Lung microvascular endothelial cell (primary cell): ENCODE measurements around the gene NLRX1. TPM values are rescaled to one million over a fixed set of nuclear protein-coding genes. Genes with fewer than 3 reads are reported as not detected.
"Not testable (repeated sequence)": the region's sequence is repeated elsewhere in the genome, so short reads cannot be mapped to it uniquely, and the experiment has no call there.

ENCODE experiments used
- DNase-seq, 2 donors: peaks; one replicate each; pipeline versions ENCODE4 v3.0.0 to v3.0.0-alpha.2; 2010; ENCODE audit warnings: low read depth in 2 of 2
- total RNA-seq: library from RNA; depleted of rRNA; stranded (reverse); fragments of >200 nt; gene quantifications from 2 replicates; pipeline ENCODE4 v1.2.1, GENCODE V29; 2014

NLRX1 gene, protein sequence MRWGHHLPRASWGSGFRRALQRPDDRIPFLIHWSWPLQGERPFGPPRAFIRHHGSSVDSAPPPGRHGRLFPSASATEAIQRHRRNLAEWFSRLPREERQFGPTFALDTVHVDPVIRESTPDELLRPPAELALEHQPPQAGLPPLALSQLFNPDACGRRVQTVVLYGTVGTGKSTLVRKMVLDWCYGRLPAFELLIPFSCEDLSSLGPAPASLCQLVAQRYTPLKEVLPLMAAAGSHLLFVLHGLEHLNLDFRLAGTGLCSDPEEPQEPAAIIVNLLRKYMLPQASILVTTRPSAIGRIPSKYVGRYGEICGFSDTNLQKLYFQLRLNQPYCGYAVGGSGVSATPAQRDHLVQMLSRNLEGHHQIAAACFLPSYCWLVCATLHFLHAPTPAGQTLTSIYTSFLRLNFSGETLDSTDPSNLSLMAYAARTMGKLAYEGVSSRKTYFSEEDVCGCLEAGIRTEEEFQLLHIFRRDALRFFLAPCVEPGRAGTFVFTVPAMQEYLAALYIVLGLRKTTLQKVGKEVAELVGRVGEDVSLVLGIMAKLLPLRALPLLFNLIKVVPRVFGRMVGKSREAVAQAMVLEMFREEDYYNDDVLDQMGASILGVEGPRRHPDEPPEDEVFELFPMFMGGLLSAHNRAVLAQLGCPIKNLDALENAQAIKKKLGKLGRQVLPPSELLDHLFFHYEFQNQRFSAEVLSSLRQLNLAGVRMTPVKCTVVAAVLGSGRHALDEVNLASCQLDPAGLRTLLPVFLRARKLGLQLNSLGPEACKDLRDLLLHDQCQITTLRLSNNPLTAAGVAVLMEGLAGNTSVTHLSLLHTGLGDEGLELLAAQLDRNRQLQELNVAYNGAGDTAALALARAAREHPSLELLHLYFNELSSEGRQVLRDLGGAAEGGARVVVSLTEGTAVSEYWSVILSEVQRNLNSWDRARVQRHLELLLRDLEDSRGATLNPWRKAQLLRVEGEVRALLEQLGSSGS
- total RNA-seq, result 9.8 and 11.1 TPM in 2 replicates

- peak; percentile 85 to 92 for DNase-seq
These were observed at the start of gene NLRX1 for GRCh38 chr11:119168471-119169281. NLRX1 (plus strand) TSS chr11:119168725; CDS start chr11:119171404, 2,679 bp downstream.

- no peak for DNase-seq
These were observed 49.6 kb upstream of the NLRX1 start for GRCh38 chr11:119118946-119119345.

DNA sequence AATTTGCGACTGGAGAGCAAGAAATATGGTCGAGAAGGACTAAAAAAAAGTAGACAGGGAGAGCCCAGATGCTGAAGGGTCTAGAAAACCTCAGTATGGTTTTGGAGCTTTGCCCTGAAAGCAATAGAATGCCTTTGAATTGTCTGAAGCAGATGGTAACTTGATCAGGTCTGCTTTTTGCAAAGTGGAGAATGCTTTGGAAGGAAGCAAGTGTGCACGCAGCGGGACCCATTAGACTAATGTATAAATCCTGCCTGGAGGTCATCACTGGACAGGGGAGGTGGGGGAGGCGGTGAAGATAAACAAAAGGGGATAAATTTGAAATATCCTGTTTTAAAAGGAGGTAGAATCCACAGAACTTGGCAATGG is 47.9 kb upstream of the NLRX1 start:
- DNase-seq, result peak in 1 of 2 donors; percentile 21

GRCh38 chr11:119121008-119121810 is 47.3 kb upstream of the NLRX1 start, which contains the start of gene HINFP:
HINFP (plus strand) TSS chr11:119121580; CDS start chr11:119126945, 5,365 bp downstream.
- DNase-seq, result peak; percentile 99

GRCh38 chr11:119121811-119122124 is 46.8 kb upstream of the NLRX1 start:
- no peak for DNase-seq

DNA sequence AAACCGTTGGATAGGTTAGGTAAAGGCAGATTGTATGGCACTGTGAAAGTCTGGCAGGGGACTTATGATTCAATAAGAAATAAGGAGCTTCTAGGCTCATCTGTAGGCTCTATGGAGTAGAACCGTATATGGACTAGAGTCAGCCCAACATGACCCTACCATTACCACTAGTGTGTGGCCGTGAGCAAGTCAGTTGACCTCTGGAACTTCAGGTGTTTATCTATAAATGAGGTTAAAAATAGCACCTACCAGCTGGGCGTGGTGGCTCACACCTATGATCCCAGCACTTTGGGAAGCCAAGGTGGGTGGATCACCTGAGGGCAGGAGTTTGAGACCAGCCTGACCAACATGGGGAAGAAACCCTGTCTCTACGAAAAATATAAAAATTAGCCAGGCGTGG is 42.7 kb upstream of the NLRX1 start:
- DNase-seq, result no peak

GRCh38 chr11:119126675-119127268 is 41.8 kb upstream of the NLRX1 start:
- DNase-seq, result no peak

- peak; percentile 41 to 48 for DNase-seq
These were observed 37.9 kb upstream of the NLRX1 start for GRCh38 chr11:119130662-119131061.

DNA sequence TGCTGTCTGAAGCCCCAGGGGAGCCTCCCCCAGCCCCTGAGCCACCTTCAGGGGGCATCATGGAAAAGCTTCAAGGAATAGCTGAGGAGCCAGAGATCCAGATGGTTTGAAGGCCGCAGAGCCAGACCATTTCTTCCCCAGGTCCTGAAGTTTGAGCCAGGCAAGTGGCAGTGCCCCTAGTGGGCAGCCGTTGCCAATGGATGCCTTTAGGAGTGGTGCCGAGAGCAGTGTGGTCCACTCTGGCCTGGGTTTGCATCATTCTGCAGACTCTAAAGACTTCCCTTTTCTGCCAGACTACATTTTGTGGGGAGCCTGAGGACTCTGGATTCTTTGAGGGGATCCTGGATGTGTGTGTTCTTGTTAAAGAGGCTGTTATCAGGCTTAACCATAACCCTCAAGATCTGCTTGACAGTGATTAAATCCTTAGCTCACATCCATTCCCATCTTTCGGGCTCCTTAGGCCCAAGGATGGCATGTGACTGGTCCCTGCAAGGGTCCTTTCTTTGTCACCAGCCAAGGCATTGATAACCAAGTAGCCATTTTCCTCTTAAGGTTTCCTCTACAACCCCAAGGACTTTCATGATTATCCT is 34.0 kb upstream of the NLRX1 start:
- DNase-seq, result peak; percentile 24 to 29

GRCh38 chr11:119139276-119139675 is 29.2 kb upstream of the NLRX1 start:
- not testable (repeated sequence) for DNase-seq

DNA sequence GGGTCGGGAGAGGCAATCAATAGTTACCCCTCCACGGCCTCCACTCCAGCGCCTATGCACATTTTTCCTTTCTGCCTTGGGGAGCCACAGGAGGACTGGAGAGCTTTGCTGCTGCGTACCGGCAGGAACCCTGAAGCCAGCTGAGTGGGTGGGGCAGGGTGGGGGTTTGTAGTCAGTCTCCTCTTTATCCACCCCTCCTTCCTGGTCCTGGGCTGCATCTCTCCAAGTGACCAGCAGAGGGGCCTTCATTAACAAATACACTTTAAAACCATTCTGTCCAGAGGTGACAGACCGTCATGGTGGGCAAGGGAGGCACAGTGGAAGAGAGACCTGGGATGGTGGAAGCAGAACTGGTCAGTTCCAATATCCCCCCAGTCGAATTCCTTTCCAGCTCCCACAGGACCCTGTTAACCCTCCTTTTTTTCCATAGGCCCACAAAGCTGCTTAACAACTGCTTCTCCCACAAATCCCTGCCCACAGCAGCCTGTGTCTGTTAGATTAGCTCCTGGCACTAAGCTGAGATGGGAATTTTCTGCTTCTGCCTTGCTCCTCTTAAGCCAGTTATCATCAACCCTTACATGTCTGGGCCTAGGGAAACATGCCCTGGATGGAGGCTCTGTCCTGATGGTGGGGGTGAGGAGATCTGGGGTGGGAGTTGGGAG is 23.6 kb upstream of the NLRX1 start:
- peak; percentile 75 to 84 for DNase-seq

- DNase-seq, result no peak
These were observed 23.0 kb upstream of the NLRX1 start for GRCh38 chr11:119145551-119145950.

DNA sequence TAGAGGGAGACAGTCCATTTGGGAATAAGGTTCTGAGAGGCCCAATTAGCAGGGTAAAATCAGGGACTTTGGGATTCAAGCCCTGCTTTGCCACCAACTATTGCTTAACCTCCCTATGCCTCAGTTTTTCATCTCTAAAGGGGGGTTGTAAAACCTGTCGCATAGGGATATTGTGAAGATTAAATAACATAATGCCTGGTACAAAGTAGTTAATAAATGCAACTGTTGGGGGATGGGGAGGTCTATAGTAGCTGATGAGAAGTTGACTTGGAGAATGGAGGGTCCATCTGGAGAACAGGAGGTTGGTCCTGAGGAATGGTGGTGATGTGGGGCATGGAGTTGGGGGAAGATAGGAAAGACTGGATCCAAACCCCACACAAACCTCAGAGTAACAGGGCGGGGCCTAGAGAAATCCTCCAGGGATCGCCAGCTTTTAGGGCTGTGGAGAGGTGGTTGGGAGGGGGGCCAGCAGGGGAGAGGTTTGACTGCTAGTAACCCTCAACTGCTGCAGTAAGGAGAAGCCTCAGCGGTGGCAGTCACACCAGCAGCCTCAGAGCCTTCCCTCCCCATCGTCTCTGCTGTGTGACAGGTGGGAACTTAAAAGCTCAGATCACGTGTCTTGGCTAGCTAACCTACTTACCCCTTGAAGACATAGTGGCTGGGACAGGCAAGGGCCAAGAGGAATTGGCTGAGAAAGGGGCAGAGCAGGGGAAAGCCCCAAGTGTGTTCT is 20.8 kb upstream of the NLRX1 start:
- DNase-seq, result no peak

DNA sequence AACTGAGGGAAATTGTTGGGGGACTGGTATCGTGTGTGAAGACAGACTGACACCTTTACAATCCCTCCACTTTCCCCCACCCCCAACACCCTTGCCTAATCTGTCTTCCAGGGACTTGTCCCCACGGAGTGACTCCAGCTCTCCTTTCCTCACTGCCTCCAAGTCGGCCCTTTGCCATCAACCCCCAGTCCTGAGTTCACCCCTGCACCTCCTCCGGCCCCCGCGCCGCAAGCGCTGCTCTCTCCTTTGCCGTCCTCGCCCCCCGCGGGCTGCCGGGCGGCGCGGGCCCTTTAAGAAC is 19.9 kb upstream of the NLRX1 start:
- DNase-seq, result no peak

DNA sequence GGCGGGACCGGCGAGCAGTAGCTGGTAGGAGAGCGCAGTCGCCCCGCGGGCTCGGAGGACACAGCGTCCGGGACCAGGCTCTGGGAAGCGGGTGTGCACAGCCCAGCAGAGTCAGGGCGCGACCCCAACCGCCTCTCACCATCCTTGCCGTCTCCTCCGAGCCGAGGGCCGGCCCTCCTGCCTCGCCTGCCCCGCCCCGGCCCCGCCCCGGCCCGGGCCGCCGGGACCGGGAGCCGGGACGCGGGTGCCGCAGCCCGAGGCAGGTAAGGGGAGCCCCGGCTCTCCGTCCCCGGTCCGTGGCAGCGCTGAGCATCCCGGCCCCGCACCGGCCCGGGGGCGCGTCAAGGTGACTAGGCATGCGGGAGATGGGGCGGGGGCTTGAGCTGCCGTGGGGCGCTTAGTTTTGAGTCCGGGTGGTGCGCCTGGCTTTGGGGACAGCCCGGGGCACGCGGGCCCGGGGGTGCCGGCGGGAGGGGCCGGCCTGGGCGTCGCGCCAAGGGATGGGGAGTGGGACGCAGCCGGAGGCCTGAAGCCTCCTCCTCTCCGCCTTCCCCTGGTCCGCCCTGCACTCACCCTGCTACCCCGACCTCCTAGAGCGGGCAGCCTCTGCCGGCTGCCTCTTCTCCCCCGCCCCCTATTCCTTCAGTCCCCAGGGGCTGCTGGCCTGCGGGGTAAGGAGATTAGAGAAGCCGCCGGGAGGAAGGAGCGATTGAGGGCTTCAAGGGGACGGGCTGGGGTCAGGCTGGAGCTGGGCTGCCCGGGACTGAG is 19.3 kb upstream of the NLRX1 start, which contains the start of gene ABCG4:
Gene ABCG4, plus strand, starts transcription at position 35 of the 768 bp plus-strand sequence. CDS start 914 bp downstream, outside the sequence.
- DNase-seq, result peak; percentile 18 to 20

- DNase-seq, result no peak
These were observed 18.7 kb upstream of the NLRX1 start for GRCh38 chr11:119149786-119150275.

- no peak for DNase-seq
These were observed 16.5 kb upstream of the NLRX1 start for GRCh38 chr11:119152043-119152442.

DNA sequence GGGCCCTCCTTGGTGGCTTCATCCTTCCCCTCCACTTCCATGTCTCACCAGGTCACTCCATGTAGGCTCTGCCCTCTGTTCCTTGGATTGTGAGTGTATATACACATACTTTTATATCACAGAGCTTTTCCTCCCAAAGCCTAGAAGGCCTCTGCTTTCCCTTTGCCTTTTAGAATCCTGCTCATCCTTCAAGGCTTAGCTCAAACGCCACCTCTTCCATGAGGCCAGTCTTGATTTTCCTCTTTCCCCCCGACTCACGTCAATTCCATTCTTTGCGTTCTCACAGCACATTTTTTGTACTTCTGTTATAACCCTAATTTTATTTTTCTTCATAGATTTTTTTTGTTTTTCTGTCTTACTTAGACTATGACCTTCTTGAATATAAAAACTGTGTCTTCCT is 15.9 kb upstream of the NLRX1 start:
- no peak for DNase-seq
